CMK (cell line): ENCODE measurements around the gene IL36A.

Experiments
- DNase-seq: peaks from one replicate; pipeline ENCODE4 v3.0.0-alpha.2; 2010; ENCODE audit warnings: low read depth

The IL36A gene

GRCh38 chr2:113050921-113051895 lies 45.9 kb downstream of the IL36A start:
- no peak for DNase-seq

- no peak for DNase-seq
These were observed 47.2 kb downstream of the IL36A start, which contains the start of gene IL36B for GRCh38 chr2:113052396-113052917. IL36B (minus strand) TSS chr2:113052867.

- DNase-seq = no peak
These were observed 48.4 kb downstream of the IL36A start for GRCh38 chr2:113053666-113054065.

- DNase-seq = no peak
These were observed 48.8 kb downstream of the IL36A start for GRCh38 chr2:113054066-113054465.

GRCh38 chr2:113056521-113056920 lies 51.3 kb downstream of the IL36A start:
- no peak for DNase-seq

- no peak for DNase-seq
These were observed 51.9 kb downstream of the IL36A start for GRCh38 chr2:113057117-113057516.
